ENCODE results near the gene GSTT2B.
"Not testable (repeated sequence)": the region's sequence is repeated elsewhere in the genome, so short reads cannot be mapped to it uniquely, and the experiment has no call there.

Gene GSTT2B

DNA sequence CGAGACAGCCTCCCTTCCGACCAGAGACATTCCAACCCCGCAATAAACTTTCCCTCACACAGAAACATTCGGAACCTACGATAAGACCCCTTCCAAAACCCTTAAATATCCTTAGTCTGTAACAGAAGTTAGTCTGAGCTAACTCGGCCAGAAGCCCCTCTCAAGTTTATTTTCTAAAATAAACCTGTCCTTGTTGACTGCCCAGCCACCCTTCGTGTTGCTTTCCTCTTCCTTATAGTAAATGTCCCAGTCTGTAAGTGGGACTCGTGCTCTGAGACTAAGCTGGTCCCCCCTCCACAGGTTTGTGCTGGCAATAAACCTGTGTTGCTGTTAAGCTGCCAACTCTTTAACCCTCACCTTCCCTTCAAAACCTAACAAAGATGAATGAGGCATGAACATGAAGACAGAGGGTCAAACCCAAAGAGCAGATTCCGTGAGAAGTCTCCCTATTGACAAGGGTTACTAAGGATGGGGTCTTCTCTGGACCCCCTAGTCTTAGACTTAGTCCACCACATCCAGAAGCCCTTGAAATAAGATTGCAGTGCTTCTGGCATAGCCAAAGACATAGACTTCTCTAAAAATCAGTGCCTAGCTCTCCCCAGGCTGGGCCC is 48.6 kb downstream of the GSTT2B start:
- Histone ChIP-seq H3K9me3 (ENCODE audit: control insufficient read depth, low read length) (peaks cover 7% of the 10 kb centered on the region), H3K36me3 (ENCODE audit: control insufficient read depth, insufficient read depth, low read length) (no peaks in the 10 kb centered on the region), H3K27ac (ENCODE audit: low read depth, low read length, severe bottlenecking) (no peak overlapping the region), H3K4me3 (ENCODE audit: extremely low read depth, insufficient read depth, low read length, poor library complexity, severe bottlenecking) (no peak overlapping the region), H3K4me1 (ENCODE audit: control insufficient read depth, insufficient read depth, low read length, poor library complexity, severe bottlenecking) (no peaks in the 10 kb centered on the region)
- 95 to 97% methylated on average over 9 of the region's 9 CpGs for WGBS, 2 experiments (ENCODE audit: insufficient coverage in 2 of 2)

DNA sequence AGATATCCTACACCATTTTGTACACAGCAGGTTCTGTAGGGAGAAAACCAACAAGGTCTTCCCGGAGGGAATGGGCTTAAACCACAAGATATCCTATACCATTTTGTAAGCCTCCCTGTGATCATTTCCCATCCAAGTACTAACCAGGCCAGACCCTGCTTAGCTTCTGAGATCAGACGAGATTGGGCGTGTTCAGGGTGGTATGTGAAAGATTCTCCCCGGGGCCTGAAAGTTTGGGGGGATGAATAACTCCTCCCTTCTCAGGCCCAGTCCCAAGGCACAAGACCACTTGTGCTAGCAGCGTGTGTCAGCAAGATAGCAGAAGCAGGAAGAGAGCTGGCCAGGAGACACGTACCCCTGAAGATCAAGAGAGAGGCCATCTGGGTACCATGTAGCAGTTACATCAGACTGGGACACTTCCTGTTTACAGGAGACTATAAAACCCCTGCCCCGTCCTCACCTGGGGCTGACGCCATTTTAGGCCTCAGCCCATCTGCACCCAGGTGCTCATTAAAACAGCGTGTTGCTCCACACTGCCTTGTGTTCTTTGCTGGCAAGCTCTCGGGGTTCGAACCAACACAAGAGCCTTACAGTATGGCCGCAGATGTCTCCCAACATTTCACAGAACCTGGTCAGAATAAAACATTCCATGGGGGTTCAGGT is 49.5 kb downstream of the GSTT2B start:
- Histone ChIP-seq H3K27ac (ENCODE audit: low read depth, low read length, severe bottlenecking) (no peak overlapping the region), H3K4me3 (ENCODE audit: extremely low read depth, insufficient read depth, low read length, poor library complexity, severe bottlenecking) (no peak overlapping the region)
- WGBS, 2 experiments (ENCODE audit: insufficient coverage in 2 of 2), result 94 to 97% methylated on average over 10 to 11 of the region's 12 CpGs

DNA sequence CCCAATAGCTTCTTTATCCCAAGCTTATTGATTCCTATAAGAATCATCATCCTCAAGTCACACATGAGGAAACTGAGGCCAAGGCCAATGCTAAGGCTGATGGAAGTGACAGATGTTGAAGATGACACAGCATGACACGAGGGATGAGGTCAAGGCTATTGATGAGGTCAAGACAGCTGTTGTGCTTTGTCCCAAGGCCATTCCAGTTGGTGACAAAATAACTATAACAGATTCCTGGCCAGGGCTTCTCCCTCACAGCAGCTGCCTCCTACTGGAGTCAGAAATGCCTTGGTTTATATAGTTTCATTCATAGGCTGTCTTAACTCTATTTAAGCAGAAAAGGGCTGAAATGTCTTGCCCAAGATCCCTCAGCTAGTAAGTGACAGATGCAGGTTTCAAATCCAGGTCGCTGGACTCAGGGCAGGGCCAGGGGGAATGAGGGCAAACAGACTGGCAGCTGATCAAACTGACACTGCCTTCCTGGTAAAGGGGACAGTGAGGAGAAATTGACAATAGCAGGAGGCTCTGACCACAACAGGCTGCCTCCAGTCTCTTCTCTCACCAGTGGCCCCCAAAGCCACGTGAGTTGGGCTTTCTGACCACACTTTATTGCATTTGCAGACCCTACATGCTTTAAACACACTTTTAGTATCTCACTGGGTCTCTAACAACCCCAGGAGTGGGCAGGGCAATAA is 50.4 kb downstream of the GSTT2B start:
- Histone ChIP-seq H3K4me3 (ENCODE audit: extremely low read depth, insufficient read depth, low read length, poor library complexity, severe bottlenecking) (no peak overlapping the region), H3K9me3 (ENCODE audit: control insufficient read depth, low read length) (peaks cover 7% of the 10 kb centered on the region), H3K27ac (ENCODE audit: low read depth, low read length, severe bottlenecking) (no peak overlapping the region), H3K36me3 (ENCODE audit: control insufficient read depth, insufficient read depth, low read length) (no peaks in the 10 kb centered on the region), H3K4me1 (ENCODE audit: control insufficient read depth, insufficient read depth, low read length, poor library complexity, severe bottlenecking) (no peaks in the 10 kb centered on the region)
- 92 to 97% methylated on average over 3 of the region's 3 CpGs for WGBS, 2 experiments (ENCODE audit: insufficient coverage in 2 of 2)

More for the DNA sequence above, 49.5 kb downstream of the GSTT2B start:
- Histone ChIP-seq H3K4me1 (ENCODE audit: control insufficient read depth, insufficient read depth, low read length, poor library complexity, severe bottlenecking) (no peaks in the 10 kb centered on the region), H3K9me3 (ENCODE audit: control insufficient read depth, low read length) (peaks cover 7% of the 10 kb centered on the region), H3K36me3 (ENCODE audit: control insufficient read depth, insufficient read depth, low read length) (no peaks in the 10 kb centered on the region)

DNA sequence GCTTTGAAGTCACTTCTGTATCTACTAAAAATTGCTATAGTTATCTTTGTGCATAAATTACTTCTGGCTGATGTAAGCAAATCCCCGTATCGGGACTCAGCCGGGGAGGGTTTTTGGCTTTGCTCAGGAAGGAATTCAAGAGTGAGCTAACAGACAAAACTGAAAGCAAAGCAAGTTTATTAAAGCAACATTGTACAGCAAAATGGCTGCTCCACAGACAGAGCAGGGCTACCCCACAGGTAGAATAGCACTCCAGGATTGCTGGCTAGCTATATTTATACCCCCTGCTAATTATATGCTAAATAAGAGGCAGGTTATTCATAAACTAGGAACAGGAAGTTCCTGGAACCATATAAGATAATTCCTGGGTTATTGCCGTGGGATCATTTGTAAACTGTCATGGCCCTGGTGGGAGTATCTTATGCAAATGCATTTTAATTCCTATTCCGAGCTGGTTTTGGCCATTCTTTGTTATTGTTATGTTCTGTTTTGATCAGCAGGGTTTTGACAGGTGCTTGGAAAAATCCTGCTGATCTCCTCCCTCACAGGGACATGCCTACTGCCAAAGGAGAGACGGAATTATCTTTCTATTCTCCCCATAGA is 51.6 kb downstream of the GSTT2B start:
- Histone ChIP-seq H3K9me3 (ENCODE audit: control insufficient read depth, low read length) (peaks cover 7% of the 10 kb centered on the region), H3K27ac (ENCODE audit: low read depth, low read length, severe bottlenecking) (no peak overlapping the region), H3K4me3 (ENCODE audit: extremely low read depth, insufficient read depth, low read length, poor library complexity, severe bottlenecking) (no peak overlapping the region), H3K4me1 (ENCODE audit: control insufficient read depth, insufficient read depth, low read length, poor library complexity, severe bottlenecking) (no peaks in the 10 kb centered on the region), H3K36me3 (ENCODE audit: control insufficient read depth, insufficient read depth, low read length) (no peaks in the 10 kb centered on the region)
- 83 to 92% methylated on average over 3 to 5 of the region's 6 CpGs for WGBS, 2 experiments (ENCODE audit: insufficient coverage in 2 of 2)

DNA sequence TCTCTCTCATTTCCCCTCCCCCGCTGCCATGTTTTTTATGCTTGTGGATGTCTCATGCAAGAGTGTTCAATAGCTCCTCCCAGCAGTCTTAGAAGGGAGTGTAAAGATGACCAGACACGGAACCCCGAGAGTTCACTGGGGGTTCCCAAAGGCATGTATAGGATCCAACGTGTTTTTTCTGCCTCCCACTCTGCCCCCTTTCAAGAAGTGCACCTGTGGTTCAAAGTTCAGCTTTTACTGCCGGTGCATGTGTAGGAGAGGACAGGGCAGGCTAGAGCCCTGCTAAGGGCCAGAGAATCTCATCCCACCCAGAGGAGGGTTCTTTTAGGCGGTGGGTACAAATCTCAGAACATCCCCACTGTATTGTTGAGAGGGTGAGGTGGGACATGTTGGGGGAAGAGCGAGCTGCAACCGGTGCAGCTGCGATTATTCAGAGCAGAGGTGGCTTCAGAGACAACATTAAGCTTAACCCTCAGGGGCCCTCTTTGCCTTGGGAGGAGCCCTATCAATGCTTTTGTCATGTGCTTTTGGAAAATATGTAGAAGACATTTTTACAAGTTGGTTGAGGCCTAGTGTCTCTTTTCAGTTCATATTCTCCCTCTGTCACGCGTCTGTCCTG is 52.3 kb downstream of the GSTT2B start:
- no peak overlapping the region for H3K27ac ChIP-seq (ENCODE audit: low read depth, low read length, severe bottlenecking)
- peaks cover 7% of the 10 kb centered on the region for H3K9me3 ChIP-seq (ENCODE audit: control insufficient read depth, low read length)
- no peaks in the 10 kb centered on the region for H3K36me3 ChIP-seq (ENCODE audit: control insufficient read depth, insufficient read depth, low read length)
- no peaks in the 10 kb centered on the region for H3K4me1 ChIP-seq (ENCODE audit: control insufficient read depth, insufficient read depth, low read length, poor library complexity, severe bottlenecking)
- no peak overlapping the region for H3K4me3 ChIP-seq (ENCODE audit: extremely low read depth, insufficient read depth, low read length, poor library complexity, severe bottlenecking)
- WGBS, 2 experiments (ENCODE audit: insufficient coverage in 2 of 2), result 75 to 81% methylated on average over 4 of the region's 11 CpGs

DNA sequence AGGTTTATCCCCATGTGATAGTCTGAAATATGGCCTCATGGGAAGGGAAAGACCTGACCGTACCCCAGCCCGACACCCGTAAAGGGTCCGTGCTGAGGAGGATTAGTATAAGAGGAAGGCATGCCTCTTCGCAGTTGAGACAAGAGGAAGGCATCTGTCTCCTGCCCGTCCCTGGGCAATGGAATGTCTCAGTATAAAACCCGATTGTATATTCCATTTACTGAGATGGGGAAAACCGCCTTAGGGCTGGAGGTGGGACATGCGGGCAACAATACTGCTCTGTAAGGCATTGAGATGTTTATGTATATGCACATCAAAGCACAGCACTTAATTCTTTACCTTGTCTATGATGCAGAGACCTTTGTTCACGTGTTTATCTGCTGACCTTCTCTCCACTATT is 53.6 kb downstream of the GSTT2B start:
- not testable (repeated sequence) for H3K4me3 ChIP-seq (ENCODE audit: extremely low read depth, insufficient read depth, low read length, poor library complexity, severe bottlenecking); H3K27ac ChIP-seq (ENCODE audit: low read depth, low read length, severe bottlenecking); H3K4me1 ChIP-seq (ENCODE audit: control insufficient read depth, insufficient read depth, low read length, poor library complexity, severe bottlenecking); H3K9me3 ChIP-seq (ENCODE audit: control insufficient read depth, low read length); H3K36me3 ChIP-seq (ENCODE audit: control insufficient read depth, insufficient read depth, low read length)
- 70% methylated on average over 2 of the region's 10 CpGs; no CpG with 5 or more reads in 1 of the 2 experiments for WGBS, 2 experiments (ENCODE audit: insufficient coverage in 2 of 2)
